Neural cell (in vitro differentiated cells): Measurements from ENCODE around the gene AGBL3. TPM values are rescaled to one million over a fixed set of nuclear protein-coding genes. Genes with fewer than 3 reads are reported as not detected.

Experiments used
- H2AFZ ChIP-seq: fragments of 200-600, 300-800 bp; sonication (generic), shearing (Covaris generic); 2 replicates; pipeline ENCODE4 v1.6.0; 2014; ENCODE audit warnings: low read depth, mild to moderate bottlenecking, antibody characterized with exemption, low read length, moderate library complexity
- H3F3A ChIP-seq: fragments of 200-600 bp; shearing (Covaris generic); 2 replicates; pipeline ENCODE4 v1.6.1; 2016; ENCODE audit warnings: mild to moderate bottlenecking, moderate library complexity, mixed read lengths, antibody characterized with exemption, low read length; ENCODE audit not compliant: insufficient read depth, poor library complexity, severe bottlenecking
- H3K27ac ChIP-seq: fragments of 200-600, 300-800 bp; sonication (generic), shearing (Covaris generic); 2 replicates; pipeline ENCODE4 v1.5.1; 2014; ENCODE audit warnings: mild to moderate bottlenecking, low read length, moderate library complexity
- H3K27me3 ChIP-seq: fragments of 300-800, 200-600 bp; sonication (generic), shearing (Covaris generic); 2 replicates; pipeline ENCODE4 v1.6.0; 2014; ENCODE audit warnings: mild to moderate bottlenecking, low read depth, low read length, moderate library complexity; ENCODE audit not compliant: insufficient read depth
- H3K36me3 ChIP-seq: fragments of 300-800, 200-600 bp; sonication (generic), shearing (Covaris generic); 2 replicates; pipeline ENCODE4 v1.5.1; 2014; ENCODE audit warnings: mild to moderate bottlenecking, antibody characterized with exemption, low read length, moderate library complexity; ENCODE audit not compliant: insufficient read depth
- H3K4me2 ChIP-seq: fragments of 300-800, 200-600 bp; sonication (generic), shearing (Covaris generic); 2 replicates; pipeline ENCODE4 v1.6.0; 2014; ENCODE audit warnings: mild to moderate bottlenecking, low read length
- H3K4me3 ChIP-seq: fragments of 300-800, 200-600 bp; sonication (generic), shearing (Covaris generic); 2 replicates; pipeline ENCODE4 v1.5.1; 2014; ENCODE audit warnings: mild to moderate bottlenecking, low read length, moderate library complexity
- H3K79me2 ChIP-seq: fragments of 200-600 bp; shearing (Covaris generic); replicated peaks from 2 replicates; pipeline ENCODE4 v1.6.0; 2014; ENCODE audit warnings: mild to moderate bottlenecking, low read length, moderate library complexity; ENCODE audit not compliant: insufficient read depth
- H3K9ac ChIP-seq: fragments of 300-800, 200-600 bp; sonication (generic), shearing (Covaris generic); 2 replicates; pipeline ENCODE4 v1.6.1; 2016; ENCODE audit warnings: mild to moderate bottlenecking, low read length, mixed read lengths
- H3K9me2 ChIP-seq: fragments of 200-600 bp; shearing (Covaris generic); 2 replicates; pipeline ENCODE4 v1.6.1; 2016; ENCODE audit warnings: mild to moderate bottlenecking, low read length, mixed read lengths; ENCODE audit not compliant: insufficient read depth
- H3K9me3 ChIP-seq: fragments of 200-600, 300-800 bp; sonication (generic), shearing (Covaris generic); 2 replicates; pipeline ENCODE4 v1.6.1; 2016; ENCODE audit warnings: mild to moderate bottlenecking, mixed run types, low read length, moderate library complexity, mixed read lengths
- H4K20me1 ChIP-seq: fragments of 200-600 bp; shearing (Covaris generic); 2 replicates; pipeline ENCODE4 v1.6.1; 2016; ENCODE audit warnings: mild to moderate bottlenecking, mixed run types; ENCODE audit not compliant: insufficient read depth
- EP300 ChIP-seq: fragments of 450-650 bp; conservative IDR thresholded peaks from 2 replicates; pipeline ENCODE4 v1.6.1; 2014; ENCODE audit warnings: antibody characterized with exemption, mild to moderate bottlenecking, moderate library complexity; ENCODE audit not compliant: poor library complexity, severe bottlenecking
- EZH2 ChIP-seq: fragments of 200-600, 300-800 bp; shearing (Covaris generic), sonication (generic); IDR thresholded peaks from 2 replicates; pipeline ENCODE4 v1.6.1; 2014; ENCODE audit warnings: antibody characterized with exemption, low read length, borderline replicate concordance, mild to moderate bottlenecking; ENCODE audit not compliant: insufficient read depth, poor library complexity, severe bottlenecking
- MXI1 ChIP-seq: fragments of 450-650 bp; conservative IDR thresholded peaks from 2 replicates; pipeline ENCODE4 v1.6.1; 2014; ENCODE audit warnings: antibody characterized with exemption, mild to moderate bottlenecking; ENCODE audit not compliant: poor library complexity, severe bottlenecking
- RAD21 ChIP-seq: fragments of 450-650 bp; conservative IDR thresholded peaks from 2 replicates; pipeline ENCODE4 v1.6.1; 2014; ENCODE audit warnings: antibody characterized with exemption, mild to moderate bottlenecking, moderate library complexity
- TAF1 ChIP-seq: IDR thresholded peaks from 2 replicates; pipeline ENCODE4 v1.6.1; 2012; ENCODE audit warnings: low read depth
- polyA plus RNA-seq: library from polyadenylated mRNA; depleted of rRNA; stranded (reverse); fragments of >200 nt; gene quantifications from 2 replicates; pipeline ENCODE4 v1.2.3, GENCODE V29; 2014

AGBL3 gene
- polyA plus RNA-seq, 1 donor from 2014 or later = 9.5 TPM

DNA sequence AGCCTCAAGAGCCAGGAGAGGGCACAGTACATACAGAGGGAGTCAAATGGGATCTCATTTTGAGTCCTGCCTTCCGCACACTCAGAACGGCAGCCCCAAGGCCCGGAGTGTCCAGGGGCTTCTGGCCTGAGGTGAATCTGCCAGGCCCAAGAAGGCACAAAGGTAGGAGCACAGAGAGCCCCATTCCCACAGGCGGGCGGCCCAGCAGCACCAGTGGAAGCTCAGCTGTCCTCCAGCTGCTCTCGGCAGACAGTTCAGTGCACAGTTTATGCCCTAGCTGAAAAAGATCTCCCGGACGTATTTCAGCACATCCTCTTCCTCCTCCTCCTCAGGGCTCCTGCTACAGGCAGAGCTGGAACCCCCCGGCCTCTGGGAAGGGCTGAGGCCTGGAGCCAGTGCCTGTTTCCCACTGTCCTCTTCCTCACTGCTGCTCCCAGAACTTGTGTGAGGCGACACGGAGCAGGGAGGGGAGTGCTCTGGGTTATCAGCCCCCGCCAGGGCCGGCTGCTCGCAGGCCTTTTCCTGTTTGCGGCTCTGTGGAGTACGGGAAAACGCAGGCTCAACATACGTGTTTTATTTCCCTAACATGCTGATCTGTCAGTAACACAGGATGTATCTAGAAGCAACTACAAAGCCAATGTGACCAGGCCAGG lies 180.2 kb downstream of the AGBL3 start:
- Histone ChIP-seq H3K9me2 (no peaks in the 10 kb centered on the region), H3K4me2 (no peak overlapping the region), H3K79me2 (peaks cover 8% of the 10 kb centered on the region), H3K9ac (no peak overlapping the region), H2AFZ (no peak overlapping the region), H3K27me3 (no peaks in the 10 kb centered on the region), H3K4me3 (no peak overlapping the region), H3K9me3 (no peaks in the 10 kb centered on the region), H3K36me3 (no peaks in the 10 kb centered on the region), H3F3A (no peaks in the 10 kb centered on the region), H3K27ac (no peak overlapping the region), H4K20me1 (no peaks in the 10 kb centered on the region)
- no peak for TF ChIP-seq EZH2
- TF ChIP-seq MXI1 = no peak

DNA sequence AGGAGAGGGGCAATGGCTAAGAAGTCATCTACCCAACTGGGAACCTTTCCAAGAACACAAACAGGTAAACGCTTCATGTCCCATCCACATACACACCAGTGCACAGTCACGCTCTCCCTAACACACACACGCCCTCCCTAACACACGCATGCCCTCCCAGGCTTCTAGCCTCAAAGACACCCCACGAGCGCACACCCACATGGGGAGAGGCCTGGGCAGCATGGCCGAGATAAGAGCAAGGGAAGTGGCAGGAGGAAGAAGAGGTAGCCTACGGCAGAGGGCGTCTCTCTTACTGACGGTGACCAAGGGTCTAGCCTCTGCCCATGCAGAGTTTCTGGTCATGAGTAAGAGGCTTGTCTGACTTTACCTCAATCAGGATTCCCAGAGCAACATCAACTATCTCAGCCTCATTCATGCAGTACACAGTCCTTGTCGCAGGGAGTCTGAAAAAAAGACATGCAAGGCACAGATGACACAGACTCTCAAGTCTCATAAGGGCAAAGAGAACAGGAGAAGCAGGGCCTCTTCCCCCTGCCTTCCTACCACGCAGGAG lies 181.1 kb downstream of the AGBL3 start:
- Histone ChIP-seq H4K20me1 (no peaks in the 10 kb centered on the region), H3K4me2 (no peak overlapping the region), H3K79me2 (peaks cover 8% of the 10 kb centered on the region), H3K27ac (no peak overlapping the region), H3K9ac (no peak overlapping the region), H3K4me3 (no peak overlapping the region), H3K27me3 (no peaks in the 10 kb centered on the region), H3K9me2 (no peaks in the 10 kb centered on the region), H3K9me3 (no peaks in the 10 kb centered on the region), H3K36me3 (no peaks in the 10 kb centered on the region), H2AFZ (no peak overlapping the region), H3F3A (no peaks in the 10 kb centered on the region)
- TF ChIP-seq MXI1 = no peak
- no peak for TF ChIP-seq TAF1
- TF ChIP-seq EP300 = no peak

DNA sequence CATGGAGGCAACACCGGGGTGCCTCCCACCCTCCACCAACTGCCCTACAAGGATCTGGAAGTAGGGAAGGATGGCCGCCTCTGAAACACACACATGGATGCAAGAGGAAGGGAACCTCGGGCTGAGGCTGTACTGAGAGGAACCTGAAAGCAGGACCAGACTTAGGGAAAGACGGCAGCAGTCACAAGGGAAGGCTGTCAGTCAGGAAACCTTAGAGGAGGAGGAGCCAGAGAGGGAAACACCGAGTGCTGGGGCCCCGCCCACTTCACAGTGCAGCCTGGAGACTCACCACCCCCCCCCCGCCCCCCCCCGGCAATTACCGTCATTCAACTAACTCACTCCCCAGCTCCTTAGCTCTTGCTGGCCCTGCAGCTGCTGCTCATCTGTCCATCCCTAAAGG lies 181.7 kb downstream of the AGBL3 start:
- H3K36me3 ChIP-seq = no peaks in the 10 kb centered on the region
- no peaks in the 10 kb centered on the region for H3K9me2 ChIP-seq
- H2AFZ ChIP-seq = no peak overlapping the region
- H3K4me3 ChIP-seq = no peak overlapping the region
- H3K79me2 ChIP-seq = peaks cover 8% of the 10 kb centered on the region
- no peak overlapping the region for H3K4me2 ChIP-seq
- H3F3A ChIP-seq = no peaks in the 10 kb centered on the region
- no peak for TF ChIP-seq RAD21
- no peaks in the 10 kb centered on the region for H3K9me3 ChIP-seq
- H3K27ac ChIP-seq = no peak overlapping the region
- no peaks in the 10 kb centered on the region for H4K20me1 ChIP-seq
- H3K9ac ChIP-seq = no peak overlapping the region
- H3K27me3 ChIP-seq = no peaks in the 10 kb centered on the region

DNA sequence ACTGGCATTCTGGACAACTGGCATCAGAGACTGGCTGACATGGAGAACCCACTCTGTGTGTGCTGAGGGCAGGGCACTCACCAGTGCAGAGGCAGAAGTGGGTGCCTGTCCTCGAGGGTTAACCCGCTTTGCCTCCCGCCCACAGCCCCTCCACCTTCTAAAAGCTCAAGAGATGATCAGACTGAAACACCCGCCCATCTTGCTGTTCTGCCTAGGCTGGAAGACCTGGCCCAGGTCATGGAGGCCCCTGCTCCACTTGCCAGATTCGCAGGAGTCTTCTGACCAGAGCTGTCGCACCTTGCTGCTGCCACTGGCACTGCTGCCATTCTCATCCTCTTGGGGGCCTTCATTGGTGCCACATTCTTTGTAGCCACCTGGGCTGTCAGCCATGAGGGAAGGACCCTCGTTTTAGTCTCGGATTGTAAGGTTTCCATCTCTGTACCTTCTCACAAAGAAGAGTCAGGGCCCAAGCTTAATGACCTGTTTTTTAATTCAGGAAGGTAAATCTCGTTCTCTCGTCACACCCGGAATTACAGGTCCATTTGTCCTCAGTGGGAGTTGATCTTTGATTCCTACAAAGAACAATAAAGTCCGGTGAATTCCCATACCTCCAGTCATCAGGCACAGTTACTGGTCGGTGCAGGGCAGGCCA lies 182.3 kb downstream of the AGBL3 start:
- no peak overlapping the region for H2AFZ ChIP-seq
- no peak overlapping the region for H3K9ac ChIP-seq
- H3K9me2 ChIP-seq = no peaks in the 10 kb centered on the region
- no peak for TF ChIP-seq TAF1
- peaks cover 8% of the 10 kb centered on the region for H3K79me2 ChIP-seq
- H3K9me3 ChIP-seq = no peaks in the 10 kb centered on the region
- H3F3A ChIP-seq = no peaks in the 10 kb centered on the region
- H3K27me3 ChIP-seq = no peaks in the 10 kb centered on the region
- H3K36me3 ChIP-seq = no peaks in the 10 kb centered on the region
- H3K4me3 ChIP-seq = no peak overlapping the region
- no peak overlapping the region for H3K4me2 ChIP-seq
- H3K27ac ChIP-seq = no peak overlapping the region
- no peaks in the 10 kb centered on the region for H4K20me1 ChIP-seq
